GM11168 (cell line): ENCODE results near the gene TMEM53.

ENCODE experiments used
- in situ Hi-C: fragments of 300-500 bp; cut with MboI; formaldehyde crosslinking; loops from one replicate; pipeline ENCODE4 v1.12.0; 2022; ENCODE audit warnings: low sequenced_read_pairs; ENCODE audit not compliant: unreplicated experiment

Gene TMEM53

GRCh38 chr1:44674113-44675000, at the start of gene TMEM53, which contains the start of gene ARMH1:
TMEM53 (minus strand) TSS chr1:44674481; CDS start chr1:44674391, 90 bp downstream.
ARMH1 (plus strand) TSS chr1:44674714; CDS start chr1:44689698, 14,984 bp downstream.
- in situ Hi-C loops = no loop called here

- in situ Hi-C loops = no loop called here
Measured at GRCh38 chr1:44723496-44724295, 49.4 kb upstream of the TMEM53 start.

- in situ Hi-C loops = no loop called here
Measured at GRCh38 chr1:44723064-44723463, 48.8 kb upstream of the TMEM53 start.

GRCh38 chr1:44721485-44722361, 47.4 kb upstream of the TMEM53 start:
- in situ Hi-C loops = no loop called here

GRCh38 chr1:44720281-44720680, 46.0 kb upstream of the TMEM53 start:
- in situ Hi-C loops = no loop called here

- in situ Hi-C loops = no loop called here
Measured at GRCh38 chr1:44719318-44719717, 45.0 kb upstream of the TMEM53 start.

- in situ Hi-C loops = no loop called here
Measured at GRCh38 chr1:44718091-44718490, 43.8 kb upstream of the TMEM53 start.

- in situ Hi-C loops = no loop called here
Measured at GRCh38 chr1:44717653-44718052, 43.4 kb upstream of the TMEM53 start.

- in situ Hi-C loops = no loop called here
Measured at GRCh38 chr1:44717156-44717555, 42.9 kb upstream of the TMEM53 start.

- in situ Hi-C loops = no loop called here
Measured at GRCh38 chr1:44714944-44715571, 40.8 kb upstream of the TMEM53 start.

- in situ Hi-C loops = no loop called here
Measured at GRCh38 chr1:44714532-44714931, 40.3 kb upstream of the TMEM53 start.

GRCh38 chr1:44713321-44713781, 39.1 kb upstream of the TMEM53 start:
- in situ Hi-C loops = no loop called here

GRCh38 chr1:44707959-44708831, 33.9 kb upstream of the TMEM53 start:
- in situ Hi-C loops = no loop called here

- in situ Hi-C loops = no loop called here
Measured at GRCh38 chr1:44707112-44707881, 33.0 kb upstream of the TMEM53 start.

GRCh38 chr1:44705938-44706337, 31.7 kb upstream of the TMEM53 start:
- in situ Hi-C loops = no loop called here

GRCh38 chr1:44705470-44705869, 31.2 kb upstream of the TMEM53 start:
- in situ Hi-C loops = no loop called here

- in situ Hi-C loops = no loop called here
Measured at GRCh38 chr1:44701141-44701573, 26.9 kb upstream of the TMEM53 start.

GRCh38 chr1:44700573-44700972, 26.3 kb upstream of the TMEM53 start:
- in situ Hi-C loops = no loop called here
